Measurements from ENCODE around the gene MS4A10.

The MS4A10 gene

GRCh38 chr11:60830478-60831142 is 45.5 kb downstream of the MS4A10 start:
- DNase-seq, result no peak

GRCh38 chr11:60831143-60831500 is 46.0 kb downstream of the MS4A10 start:
- DNase-seq, result peak; percentile 75

- no peak for DNase-seq
These were observed 46.5 kb downstream of the MS4A10 start for GRCh38 chr11:60831501-60832079.

GRCh38 chr11:60834742-60835533 is 49.8 kb downstream of the MS4A10 start:
- no peak for DNase-seq

GRCh38 chr11:60835534-60835846 is 50.4 kb downstream of the MS4A10 start:
- no peak for DNase-seq

GRCh38 chr11:60836866-60837515 is 51.9 kb downstream of the MS4A10 start:
- no peak for DNase-seq

GRCh38 chr11:60838132-60838531 is 53.0 kb downstream of the MS4A10 start:
- no peak for DNase-seq

- no peak for DNase-seq
These were observed 55.6 kb downstream of the MS4A10 start for GRCh38 chr11:60840470-60841430.

GRCh38 chr11:60841797-60842667 is 56.9 kb downstream of the MS4A10 start, which contains the start of gene CCDC86:
CCDC86 (plus strand) TSS chr11:60842113; CDS start chr11:60842125, 12 bp downstream.
- DNase-seq, result peak; percentile 97

- DNase-seq, result no peak
These were observed 57.8 kb downstream of the MS4A10 start for GRCh38 chr11:60842668-60843600.

GRCh38 chr11:60844045-60844869 is 59.1 kb downstream of the MS4A10 start:
- DNase-seq, result no peak

GRCh38 chr11:60844870-60845221 is 59.7 kb downstream of the MS4A10 start:
- no peak for DNase-seq

GRCh38 chr11:60845338-60845737 is 60.2 kb downstream of the MS4A10 start:
- DNase-seq, result no peak

- DNase-seq, result no peak
These were observed 62.1 kb downstream of the MS4A10 start for GRCh38 chr11:60847281-60847680.

- DNase-seq, result no peak
These were observed 62.8 kb downstream of the MS4A10 start for GRCh38 chr11:60847896-60848295.

GRCh38 chr11:60848714-60849151 is 63.6 kb downstream of the MS4A10 start:
- no peak for DNase-seq

GRCh38 chr11:60849641-60850520 is 64.7 kb downstream of the MS4A10 start:
- DNase-seq, result no peak
